Thyroid gland (tissue), 4 donors: Measurements from ENCODE around the gene DHTKD1. TPM values are rescaled to one million over a fixed set of nuclear protein-coding genes. Genes with fewer than 3 reads are reported as not detected.

Experiments
- DNase-seq, 2 donors: peaks; one replicate each; pipeline ENCODE4 v3.0.0-alpha.2; 2019
- H3K27ac ChIP-seq, 3 donors: fragments of 200-600 bp; sonication (generic); 1 replicate in 2 of 3; 2 replicates in 1 of 3; pipeline ENCODE4 v1.5.1; 2016 to 2019; ENCODE audit warnings: mild to moderate bottlenecking in 1 of 3, moderate library complexity in 1 of 3
- H3K27me3 ChIP-seq: fragments of 200-600 bp; sonication (generic); one replicate; pipeline ENCODE4 v1.5.1; 2019
- H3K36me3 ChIP-seq, 2 donors: fragments of 200-600 bp; sonication (generic); one replicate each; pipeline ENCODE4 v1.5.1; 2016 to 2019
- H3K4me1 ChIP-seq, 2 donors: fragments of 200-600 bp; sonication (generic); one replicate each; pipeline ENCODE4 v1.5.1; 2017 to 2019
- H3K4me3 ChIP-seq, 3 donors: fragments of 200-600 bp; sonication (generic); replicated peaks in 1 of 3; 1 replicate in 2 of 3; 2 replicates in 1 of 3; pipeline ENCODE4 v1.5.1; 2016; ENCODE audit warnings: mild to moderate bottlenecking in 1 of 3
- H3K9me3 ChIP-seq: fragments of 200-600 bp; sonication (generic); one replicate; pipeline ENCODE4 v1.5.1; 2017
- POLR2A ChIP-seq, 2 donors: fragments of 450-650 bp; IDR thresholded peaks; one replicate each; pipeline ENCODE4 v1.6.1; 2017; ENCODE audit warnings: antibody characterized with exemption in 2 of 2, mild to moderate bottlenecking in 2 of 2, moderate library complexity in 1 of 2
- WGBS, 2 donors: methylation state at CpG; one replicate each; pipeline ENCODE4 v1.1.5; 2017; 5-methylcytosine and 5-hydroxymethylcytosine counted together
- intact Hi-C: fragments of 100-400 bp; cut with DNase I; formaldehyde crosslinking; loops from one replicate; pipeline ENCODE4 v1.15.1; 2023
- total RNA-seq, 4 donors: library from RNA; depleted of rRNA; stranded (reverse); fragments of >200 nt; gene quantifications; one replicate each; pipeline ENCODE4 v1.2.3, GENCODE V29; 2016
- TF ChIP-seq, protein P1 (sequence below), 6 experiments: fragments of 200-600 bp in 3 of 6; fragments of 450-650 bp in 3 of 6; sonication (generic) in 3 of 6; IDR thresholded peaks; one replicate each; pipeline ENCODE4 v1.5.1; 2016 to 2019; ENCODE audit warnings: antibody characterized with exemption in 6 of 6, mild to moderate bottlenecking in 2 of 6, inconsistent platforms in 1 of 6, moderate library complexity in 1 of 6

DHTKD1 gene
- total RNA-seq, 4 donors from 2014 or later: 29.1 to 80.2 (median 52.8) TPM

DNA sequence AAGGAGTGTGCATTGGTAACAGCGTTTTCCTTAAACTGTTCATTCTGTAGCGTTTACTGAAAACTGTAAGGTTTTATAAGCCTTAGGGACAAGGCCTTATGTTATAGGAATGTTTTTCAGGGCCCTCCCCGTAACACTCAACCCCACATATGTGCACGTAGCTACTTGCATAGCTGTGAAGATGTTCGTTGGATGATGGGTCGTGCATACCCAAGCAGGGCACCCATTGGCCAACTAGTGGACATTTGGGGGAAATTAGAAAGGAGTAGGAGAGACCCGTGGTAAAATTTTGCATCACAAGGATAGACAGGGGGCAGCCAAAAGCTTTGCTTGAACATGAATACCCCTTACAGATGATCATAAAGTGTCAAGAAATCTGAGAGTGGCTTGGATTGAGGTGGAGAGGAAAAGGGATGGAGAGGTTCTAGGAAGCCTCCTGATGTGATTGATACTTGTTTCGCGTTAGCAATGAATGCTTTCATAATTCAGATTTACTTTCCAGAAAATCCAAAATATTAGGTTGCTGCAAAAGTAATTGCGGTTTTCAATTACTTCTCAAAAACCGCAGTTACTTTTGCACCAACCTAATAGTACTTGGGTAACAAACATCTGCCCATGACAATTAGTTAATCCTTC lies 61.6 kb downstream of the DHTKD1 start:
- Histone ChIP-seq H3K27ac (peak overlapping the region in 2 of 3 donors; percentile 59 to 72), H3K4me1 (peaks cover 6 to 7% of the 10 kb centered on the region in 2 donors), H3K27me3 (no peaks in the 10 kb centered on the region), H3K9me3 (no peaks in the 10 kb centered on the region), H3K36me3 (no peaks in the 10 kb centered on the region), H3K4me3 (peak overlapping the region; percentile 69 to 97 (median 94))
- DNase-seq: peak; percentile 17
- intact Hi-C loops: loop anchor here (5.0 kb wide), 1 partner anchor 63 kb away; the partner anchor contains the start of gene DHTKD1
- TF ChIP-seq, protein P1, sequence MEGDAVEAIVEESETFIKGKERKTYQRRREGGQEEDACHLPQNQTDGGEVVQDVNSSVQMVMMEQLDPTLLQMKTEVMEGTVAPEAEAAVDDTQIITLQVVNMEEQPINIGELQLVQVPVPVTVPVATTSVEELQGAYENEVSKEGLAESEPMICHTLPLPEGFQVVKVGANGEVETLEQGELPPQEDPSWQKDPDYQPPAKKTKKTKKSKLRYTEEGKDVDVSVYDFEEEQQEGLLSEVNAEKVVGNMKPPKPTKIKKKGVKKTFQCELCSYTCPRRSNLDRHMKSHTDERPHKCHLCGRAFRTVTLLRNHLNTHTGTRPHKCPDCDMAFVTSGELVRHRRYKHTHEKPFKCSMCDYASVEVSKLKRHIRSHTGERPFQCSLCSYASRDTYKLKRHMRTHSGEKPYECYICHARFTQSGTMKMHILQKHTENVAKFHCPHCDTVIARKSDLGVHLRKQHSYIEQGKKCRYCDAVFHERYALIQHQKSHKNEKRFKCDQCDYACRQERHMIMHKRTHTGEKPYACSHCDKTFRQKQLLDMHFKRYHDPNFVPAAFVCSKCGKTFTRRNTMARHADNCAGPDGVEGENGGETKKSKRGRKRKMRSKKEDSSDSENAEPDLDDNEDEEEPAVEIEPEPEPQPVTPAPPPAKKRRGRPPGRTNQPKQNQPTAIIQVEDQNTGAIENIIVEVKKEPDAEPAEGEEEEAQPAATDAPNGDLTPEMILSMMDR (IDR thresholded peaks at IDR 0.05): peak in 3 of 6 experiments; percentile 17 to 46 (median 33)
- no peak for TF ChIP-seq POLR2A (IDR thresholded peaks at IDR 0.05)
- WGBS, 2 donors: 24 to 27% methylated on average over 11 of the region's 11 CpGs

- Histone ChIP-seq H3K4me3 (no peak overlapping the region), H3K36me3 (peaks cover 0 to 23% of the 10 kb centered on the region in 2 donors), H3K4me1 (peaks cover 2 to 3% of the 10 kb centered on the region in 2 donors), H3K9me3 (no peaks in the 10 kb centered on the region), H3K27me3 (no peaks in the 10 kb centered on the region), H3K27ac (no peak overlapping the region)
- DNase-seq: no peak
- intact Hi-C loops: no loop called here
- TF ChIP-seq, protein P1 (IDR thresholded peaks at IDR 0.05): no peak
- TF ChIP-seq POLR2A (IDR thresholded peaks at IDR 0.05): no peak
- 83 to 91% methylated on average over 3 of the region's 3 CpGs for WGBS, 2 donors
Measured at GRCh38 chr10:12135631-12136030, 66.9 kb downstream of the DHTKD1 start.

DNA sequence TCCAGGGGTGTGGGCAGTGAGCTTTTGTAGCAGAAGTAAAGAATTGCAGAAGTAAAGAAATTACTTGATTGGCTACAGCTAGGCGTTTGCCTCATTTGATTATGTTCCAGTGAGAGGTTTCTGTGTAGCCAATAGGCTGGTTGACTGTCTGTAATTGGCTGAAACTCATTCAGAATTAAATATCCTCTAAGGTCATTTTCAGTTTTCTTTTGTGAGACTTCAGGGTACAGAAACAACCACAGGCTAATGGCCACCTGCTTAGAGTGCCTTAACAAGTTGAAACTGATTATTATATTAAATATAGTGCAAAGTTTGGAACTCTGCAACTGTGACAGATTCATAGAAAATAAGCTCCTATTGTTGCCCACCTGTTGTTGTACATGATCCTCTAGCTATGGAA lies 71.3 kb downstream of the DHTKD1 start:
- Histone ChIP-seq H3K36me3 (peaks cover 5 to 39% of the 10 kb centered on the region in 2 donors), H3K27ac (no peak overlapping the region)
- WGBS, 2 donors: 91 to 95% methylated on average over 1 of the region's 1 CpG

GRCh38 chr10:12144538-12144937 lies 75.8 kb downstream of the DHTKD1 start:
- Histone ChIP-seq H3K27me3 (no peaks in the 10 kb centered on the region), H3K27ac (no peak overlapping the region), H3K4me3 (no peak overlapping the region), H3K9me3 (no peaks in the 10 kb centered on the region), H3K36me3 (peaks cover 15 to 16% of the 10 kb centered on the region in 2 donors), H3K4me1 (no peaks in the 10 kb centered on the region)
- 96 to 98% methylated on average over 3 of the region's 3 CpGs for WGBS, 2 donors
- no peak for DNase-seq
- intact Hi-C loops: no loop called here
- TF ChIP-seq POLR2A (IDR thresholded peaks at IDR 0.05): no peak
- TF ChIP-seq, protein P1 (IDR thresholded peaks at IDR 0.05): no peak

More for the DNA sequence above, 71.3 kb downstream of the DHTKD1 start:
- Histone ChIP-seq H3K27me3 (no peaks in the 10 kb centered on the region), H3K4me3 (no peak overlapping the region), H3K4me1 (no peaks in the 10 kb centered on the region), H3K9me3 (no peaks in the 10 kb centered on the region)
- TF ChIP-seq, protein P1 (IDR thresholded peaks at IDR 0.05): no peak
- no peak for TF ChIP-seq POLR2A (IDR thresholded peaks at IDR 0.05)
- no peak for DNase-seq
- intact Hi-C loops: no loop called here

- H3K27ac ChIP-seq: no peak overlapping the region
- no peaks in the 10 kb centered on the region for H3K9me3 ChIP-seq
- H3K4me1 ChIP-seq: no peaks in the 10 kb centered on the region
- 76 to 96% methylated on average over 4 of the region's 4 CpGs for whole genome bisulfite sequencing, 2 donors
- H3K36me3 ChIP-seq: peaks cover 0 to 20% of the 10 kb centered on the region in 2 donors
- DNase-seq: no peak
- TF ChIP-seq, protein P1 (IDR thresholded peaks at IDR 0.05): no peak
- no peak for TF ChIP-seq POLR2A (IDR thresholded peaks at IDR 0.05)
- no peak overlapping the region for H3K4me3 ChIP-seq
- no peaks in the 10 kb centered on the region for H3K27me3 ChIP-seq
- intact Hi-C loops: no loop called here
Measured at GRCh38 chr10:12150163-12150562, 81.4 kb downstream of the DHTKD1 start.
